Breast epithelium (tissue), 4 donors: Measurements from ENCODE around the gene OSBPL1A. TPM values are rescaled to one million over a fixed set of nuclear protein-coding genes. Genes with fewer than 3 reads are reported as not detected.
A peak's percentile ranks its signal among the peaks of the same experiment; 100 is the strongest.

Experiments used
- DNase-seq, 2 donors: peaks; one replicate each; pipeline ENCODE4 v3.0.0-alpha.2; 2019; ENCODE audit warnings: low spot score in 2 of 2
- H3K27ac ChIP-seq, 2 donors: fragments of 200-600 bp; sonication (generic) in 1 of 2; one replicate each; pipeline ENCODE4 v1.5.1; 2016 to 2019; ENCODE audit warnings: mild to moderate bottlenecking in 1 of 2
- H3K27me3 ChIP-seq, 2 donors: fragments of 200-600 bp; sonication (generic) in 1 of 2; one replicate each; pipeline versions ENCODE4 v1.5.1 to v1.6.0; 2017 to 2019; ENCODE audit warnings: control low read depth in 1 of 2, mild to moderate bottlenecking in 1 of 2
- H3K36me3 ChIP-seq: fragments of 200-600 bp; one replicate; pipeline ENCODE4 v1.5.1; 2019
- H3K4me1 ChIP-seq, 2 donors: fragments of 200-600 bp; sonication (generic); one replicate each; pipeline ENCODE4 v1.5.1; 2016 to 2019; ENCODE audit warnings: control low read depth in 1 of 2
- H3K4me3 ChIP-seq, 3 donors: fragments of 200-600 bp; sonication (generic); 1 replicate in 2 of 3; 2 replicates in 1 of 3; pipeline ENCODE4 v1.5.1; 2016 to 2019; ENCODE audit warnings: mild to moderate bottlenecking in 3 of 3, moderate library complexity in 2 of 3
- H3K9me3 ChIP-seq, 2 donors: fragments of 200-600 bp; sonication (generic) in 1 of 2; one replicate each; pipeline ENCODE4 v1.5.1; 2016 to 2019; ENCODE audit warnings: control low read depth in 1 of 2
- CTCF ChIP-seq, 3 donors: fragments of 450-650 bp; IDR thresholded peaks; one replicate each; pipeline ENCODE4 v1.5.1; 2016 to 2017; ENCODE audit warnings: antibody characterized with exemption in 3 of 3, mild to moderate bottlenecking in 3 of 3, moderate library complexity in 3 of 3
- POLR2A ChIP-seq: fragments of 450-650 bp; IDR thresholded peaks from one replicate; pipeline ENCODE4 v1.6.1; 2016; ENCODE audit warnings: antibody characterized with exemption, mild to moderate bottlenecking, moderate library complexity
- POLR2AphosphoS5 ChIP-seq, 3 donors: sonication (generic); formaldehyde crosslinking; IDR thresholded peaks; one replicate each; pipeline ENCODE4 v1.6.1; 2017; ENCODE audit warnings: antibody characterized with exemption in 3 of 3
- intact Hi-C: fragments of 100-400 bp; cut with DNase I; formaldehyde crosslinking; loops from one replicate; pipeline ENCODE4 v1.15.1; 2023; ENCODE audit warnings: low total_unique reads
- total RNA-seq, 3 donors: library from RNA; depleted of rRNA; stranded (reverse); fragments of >200 nt; gene quantifications; one replicate each; pipeline ENCODE4 v1.1.0, GENCODE V29; 2016

Gene OSBPL1A
- total RNA-seq, 3 donors from 2014 or later = 61.1 to 84.3 (median 77.0) TPM

GRCh38 chr18:24214913-24215312 is 182.7 kb downstream of the OSBPL1A start:
- no peak for DNase-seq
- H3K36me3 ChIP-seq = no peaks in the 10 kb centered on the region
- intact Hi-C loops = no loop called here
- H3K4me3 ChIP-seq = no peak overlapping the region
- TF ChIP-seq POLR2AphosphoS5 (IDR thresholded peaks at IDR 0.05) (no peak), POLR2A (no peak), CTCF (IDR thresholded peaks at IDR 0.05) (no peak)
- H3K9me3 ChIP-seq = no peaks in the 10 kb centered on the region
- H3K4me1 ChIP-seq = no peaks in the 10 kb centered on the region
- peak overlapping the region; percentile 37 to 44 for H3K27ac ChIP-seq
- no peaks in the 10 kb centered on the region for H3K27me3 ChIP-seq

DNA sequence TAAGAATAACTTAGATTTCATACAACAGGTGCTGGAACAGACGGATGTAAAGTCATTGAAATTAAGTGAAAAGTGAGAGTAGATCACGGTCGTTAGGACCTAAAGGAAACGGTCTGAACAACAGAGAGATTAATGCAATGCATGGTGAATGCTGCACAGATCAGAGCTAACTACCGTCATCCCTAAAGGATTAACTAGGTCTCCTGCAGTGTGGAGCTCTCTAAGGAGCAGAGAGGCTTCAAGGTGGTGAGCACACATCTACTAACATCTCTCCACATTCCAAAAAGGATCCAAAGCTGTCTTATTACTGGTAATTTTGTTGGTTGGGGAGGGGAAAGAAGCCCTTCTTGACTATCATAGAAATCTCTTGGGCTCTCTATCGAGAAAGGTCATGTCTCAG is 183.5 kb downstream of the OSBPL1A start:
- no peak for DNase-seq
- Histone ChIP-seq H3K27ac (peak overlapping the region in 1 of 2 donors; percentile 44), H3K4me1 (no peaks in the 10 kb centered on the region), H3K4me3 (no peak overlapping the region), H3K9me3 (no peaks in the 10 kb centered on the region), H3K36me3 (no peaks in the 10 kb centered on the region), H3K27me3 (no peaks in the 10 kb centered on the region)
- intact Hi-C loops = no loop called here
- TF ChIP-seq POLR2AphosphoS5 (IDR thresholded peaks at IDR 0.05) = no peak
- TF ChIP-seq POLR2A = no peak
- TF ChIP-seq CTCF (IDR thresholded peaks at IDR 0.05) = no peak

DNA sequence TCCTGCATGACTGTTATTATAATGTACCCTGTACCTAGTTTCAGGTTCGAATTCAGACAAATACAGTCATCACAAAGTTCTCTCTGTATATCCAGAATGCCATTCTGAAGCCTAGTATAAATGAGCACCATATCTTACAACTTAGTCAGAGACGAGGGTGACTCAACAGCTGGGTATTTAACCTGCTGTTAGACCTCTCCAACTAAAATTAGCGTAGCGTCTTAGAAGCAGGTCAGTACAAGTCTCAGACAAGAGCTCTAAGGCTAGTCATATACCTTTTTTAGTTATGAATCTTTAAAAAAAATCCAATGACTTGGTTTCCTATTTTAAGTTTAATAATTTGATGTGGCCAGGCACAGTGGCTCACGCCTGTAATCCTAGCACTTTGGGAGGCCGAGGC is 184.7 kb downstream of the OSBPL1A start:
- H3K9me3 ChIP-seq = no peaks in the 10 kb centered on the region
- no peaks in the 10 kb centered on the region for H3K4me1 ChIP-seq
- no peak for DNase-seq
- intact Hi-C loops = no loop called here
- no peaks in the 10 kb centered on the region for H3K36me3 ChIP-seq
- no peak overlapping the region for H3K4me3 ChIP-seq
- no peak overlapping the region for H3K27ac ChIP-seq
- TF ChIP-seq CTCF (IDR thresholded peaks at IDR 0.05) (no peak), POLR2A (no peak), POLR2AphosphoS5 (IDR thresholded peaks at IDR 0.05) (no peak)
- H3K27me3 ChIP-seq = no peaks in the 10 kb centered on the region

- Histone ChIP-seq H3K27ac (no peak overlapping the region), H3K36me3 (no peaks in the 10 kb centered on the region), H3K4me3 (no peak overlapping the region), H3K27me3 (no peaks in the 10 kb centered on the region), H3K4me1 (no peaks in the 10 kb centered on the region), H3K9me3 (no peaks in the 10 kb centered on the region)
- no peak for TF ChIP-seq POLR2A
- no peak for TF ChIP-seq POLR2AphosphoS5 (IDR thresholded peaks at IDR 0.05)
- TF ChIP-seq CTCF (IDR thresholded peaks at IDR 0.05) = no peak
- intact Hi-C loops = no loop called here
- no peak for DNase-seq
These were observed 188.1 kb downstream of the OSBPL1A start for GRCh38 chr18:24209558-24209957.

GRCh38 chr18:24208270-24209035 is 189.2 kb downstream of the OSBPL1A start:
- no peak overlapping the region for H3K4me3 ChIP-seq
- DNase-seq = no peak
- no peak overlapping the region for H3K27ac ChIP-seq
- H3K4me1 ChIP-seq = no peaks in the 10 kb centered on the region
- H3K27me3 ChIP-seq = no peaks in the 10 kb centered on the region
- H3K36me3 ChIP-seq = no peaks in the 10 kb centered on the region
- intact Hi-C loops = no loop called here
- no peaks in the 10 kb centered on the region for H3K9me3 ChIP-seq
- TF ChIP-seq CTCF (IDR thresholded peaks at IDR 0.05) (no peak), POLR2AphosphoS5 (IDR thresholded peaks at IDR 0.05) (no peak), POLR2A (no peak)
